ENCODE data around the gene RNF144A. TPM values are rescaled to one million over a fixed set of nuclear protein-coding genes. Genes with fewer than 3 reads are reported as not detected.
A peak's percentile ranks its signal among the peaks of the same experiment; 100 is the strongest.
"Not testable (repeated sequence)": the region's sequence is repeated elsewhere in the genome, so short reads cannot be mapped to it uniquely, and the experiment has no call there.

The RNF144A gene
- total RNA-seq, 2 donors from 2014 or later, result 13.6 to 29.2 TPM

- no peaks in the 10 kb centered on the region for H3K36me3 Mint-ChIP-seq (ENCODE audit: low read depth)
- ATAC-seq (replicated peaks), result no peak
- no peaks in the 10 kb centered on the region for H3K9me3 Mint-ChIP-seq
- no peaks in the 10 kb centered on the region for H3K27me3 Mint-ChIP-seq
- H3K4me3 Mint-ChIP-seq, result no peak overlapping the region
- H3K4me1 Mint-ChIP-seq, result peaks cover 4% of the 10 kb centered on the region
- H3K27ac Mint-ChIP-seq, result peak overlapping the region; percentile 4
Observed at GRCh38 chr2:6888724-6889123, 28.5 kb upstream of the RNF144A start.

GRCh38 chr2:6893876-6894482 is 23.2 kb upstream of the RNF144A start:
- H3K27ac Mint-ChIP-seq, result no peak overlapping the region
- H3K9me3 Mint-ChIP-seq, result no peaks in the 10 kb centered on the region
- peaks cover 6% of the 10 kb centered on the region for H3K36me3 Mint-ChIP-seq (ENCODE audit: low read depth)
- no peak overlapping the region for H3K4me3 Mint-ChIP-seq
- no peaks in the 10 kb centered on the region for H3K27me3 Mint-ChIP-seq
- H3K4me1 Mint-ChIP-seq, result no peaks in the 10 kb centered on the region
- ATAC-seq (replicated peaks), result no peak

- peak; percentile 37 for ATAC-seq (replicated peaks)
- H3K27me3 Mint-ChIP-seq, result no peaks in the 10 kb centered on the region
- H3K27ac Mint-ChIP-seq, result no peak overlapping the region
- peaks cover 5% of the 10 kb centered on the region for H3K9me3 Mint-ChIP-seq
- no peak overlapping the region for H3K4me3 Mint-ChIP-seq
- peaks cover 6% of the 10 kb centered on the region for H3K36me3 Mint-ChIP-seq (ENCODE audit: low read depth)
- H3K4me1 Mint-ChIP-seq, result no peaks in the 10 kb centered on the region
Observed at GRCh38 chr2:6896930-6897759, 20.1 kb upstream of the RNF144A start.

GRCh38 chr2:6902581-6902980 is 14.6 kb upstream of the RNF144A start:
- H3K4me3 Mint-ChIP-seq; H3K36me3 Mint-ChIP-seq (ENCODE audit: low read depth); H3K27me3 Mint-ChIP-seq; ATAC-seq (replicated peaks); H3K27ac Mint-ChIP-seq: not testable (repeated sequence)
- Mint-ChIP-seq H3K9me3 (peaks cover 11% of the 10 kb centered on the region), H3K4me1 (peaks cover 15% of the 10 kb centered on the region)

GRCh38 chr2:6905668-6906067 is 11.5 kb upstream of the RNF144A start:
- Mint-ChIP-seq H3K27ac (peak overlapping the region; percentile 91), H3K27me3 (no peaks in the 10 kb centered on the region), H3K36me3 (ENCODE audit: low read depth) (peaks cover 6% of the 10 kb centered on the region), H3K4me3 (peak overlapping the region; percentile 67), H3K4me1 (peaks cover 36% of the 10 kb centered on the region), H3K9me3 (peaks cover 14% of the 10 kb centered on the region)
- ATAC-seq (replicated peaks), result no peak

- Mint-ChIP-seq H3K4me3 (peak overlapping the region; percentile 67), H3K27me3 (no peaks in the 10 kb centered on the region), H3K4me1 (peaks cover 39% of the 10 kb centered on the region), H3K9me3 (peaks cover 14% of the 10 kb centered on the region), H3K27ac (peak overlapping the region; percentile 91), H3K36me3 (ENCODE audit: low read depth) (peaks cover 6% of the 10 kb centered on the region)
- peak; percentile 84 for ATAC-seq (replicated peaks)
Observed at GRCh38 chr2:6906165-6906741, 11.0 kb upstream of the RNF144A start.

- H3K4me3 Mint-ChIP-seq, result peak overlapping the region; percentile 67
- peaks cover 53% of the 10 kb centered on the region for H3K4me1 Mint-ChIP-seq
- H3K36me3 Mint-ChIP-seq (ENCODE audit: low read depth), result peaks cover 6% of the 10 kb centered on the region
- peak; percentile 8 for ATAC-seq (replicated peaks)
- H3K27ac Mint-ChIP-seq, result peak overlapping the region; percentile 85
- H3K27me3 Mint-ChIP-seq, result no peaks in the 10 kb centered on the region
- peaks cover 7% of the 10 kb centered on the region for H3K9me3 Mint-ChIP-seq
Observed at GRCh38 chr2:6908291-6908690, 8.9 kb upstream of the RNF144A start.

GRCh38 chr2:6909431-6910385 is 7.5 kb upstream of the RNF144A start:
- Mint-ChIP-seq H3K4me1 (peaks cover 64% of the 10 kb centered on the region), H3K36me3 (ENCODE audit: low read depth) (peaks cover 6% of the 10 kb centered on the region), H3K9me3 (peaks cover 4% of the 10 kb centered on the region), H3K27ac (peak overlapping the region; percentile 85), H3K27me3 (no peaks in the 10 kb centered on the region), H3K4me3 (peak overlapping the region; percentile 67)
- peak; percentile 68 for ATAC-seq (replicated peaks)

GRCh38 chr2:6911721-6912120 is 5.5 kb upstream of the RNF144A start:
- Mint-ChIP-seq H3K4me3 (peak overlapping the region; percentile 67), H3K4me1 (peaks cover 62% of the 10 kb centered on the region), H3K27me3 (no peaks in the 10 kb centered on the region), H3K9me3 (peaks cover 4% of the 10 kb centered on the region), H3K27ac (peak overlapping the region; percentile 85), H3K36me3 (ENCODE audit: low read depth) (peaks cover 6% of the 10 kb centered on the region)
- ATAC-seq (replicated peaks), result no peak

- peaks cover 52% of the 10 kb centered on the region for H3K4me1 Mint-ChIP-seq
- peaks cover 4% of the 10 kb centered on the region for H3K9me3 Mint-ChIP-seq
- H3K36me3 Mint-ChIP-seq (ENCODE audit: low read depth), result peaks cover 6% of the 10 kb centered on the region
- H3K27ac Mint-ChIP-seq, result peak overlapping the region; percentile 85
- ATAC-seq (replicated peaks), result peak; percentile 27
- peak overlapping the region; percentile 67 for H3K4me3 Mint-ChIP-seq
- no peaks in the 10 kb centered on the region for H3K27me3 Mint-ChIP-seq
Observed at GRCh38 chr2:6913415-6914157, 3.6 kb upstream of the RNF144A start.

GRCh38 chr2:6914828-6915227 is 2.4 kb upstream of the RNF144A start:
- H3K9me3 Mint-ChIP-seq, result no peaks in the 10 kb centered on the region
- H3K27ac Mint-ChIP-seq, result peak overlapping the region; percentile 71
- H3K4me1 Mint-ChIP-seq, result peaks cover 48% of the 10 kb centered on the region
- ATAC-seq (replicated peaks), result peak; percentile 41
- H3K36me3 Mint-ChIP-seq (ENCODE audit: low read depth), result peaks cover 10% of the 10 kb centered on the region
- H3K27me3 Mint-ChIP-seq, result no peaks in the 10 kb centered on the region
- H3K4me3 Mint-ChIP-seq, result peak overlapping the region; percentile 62

- Mint-ChIP-seq H3K27ac (no peak overlapping the region), H3K4me3 (peak overlapping the region; percentile 62), H3K4me1 (peaks cover 42% of the 10 kb centered on the region), H3K27me3 (no peaks in the 10 kb centered on the region), H3K9me3 (no peaks in the 10 kb centered on the region), H3K36me3 (ENCODE audit: low read depth) (peaks cover 7% of the 10 kb centered on the region)
- no peak for ATAC-seq (replicated peaks)
Observed at GRCh38 chr2:6915399-6915798, 1.8 kb upstream of the RNF144A start.

GRCh38 chr2:6916224-6916623 is 988 bp upstream of the RNF144A start:
- peak overlapping the region; percentile 54 for H3K27ac Mint-ChIP-seq
- ATAC-seq (replicated peaks), result no peak
- no peaks in the 10 kb centered on the region for H3K27me3 Mint-ChIP-seq
- H3K9me3 Mint-ChIP-seq, result no peaks in the 10 kb centered on the region
- H3K4me1 Mint-ChIP-seq, result peaks cover 41% of the 10 kb centered on the region
- peak overlapping the region; percentile 58 for H3K4me3 Mint-ChIP-seq
- H3K36me3 Mint-ChIP-seq (ENCODE audit: low read depth), result peaks cover 7% of the 10 kb centered on the region
